Neural cell (in vitro differentiated cells): Measurements from ENCODE around the gene EDIL3. TPM values are rescaled to one million over a fixed set of nuclear protein-coding genes. Genes with fewer than 3 reads are reported as not detected.
"Not testable (repeated sequence)": the region's sequence is repeated elsewhere in the genome, so short reads cannot be mapped to it uniquely, and the experiment has no call there.

Experiments
- H2AFZ ChIP-seq: fragments of 200-600, 300-800 bp; sonication (generic), shearing (Covaris generic); 2 replicates; pipeline ENCODE4 v1.6.0; 2014; ENCODE audit warnings: low read depth, mild to moderate bottlenecking, antibody characterized with exemption, low read length, moderate library complexity
- H3F3A ChIP-seq: fragments of 200-600 bp; shearing (Covaris generic); 2 replicates; pipeline ENCODE4 v1.6.1; 2016; ENCODE audit warnings: mild to moderate bottlenecking, moderate library complexity, mixed read lengths, antibody characterized with exemption, low read length; ENCODE audit not compliant: insufficient read depth, poor library complexity, severe bottlenecking
- H3K27ac ChIP-seq: fragments of 200-600, 300-800 bp; sonication (generic), shearing (Covaris generic); 2 replicates; pipeline ENCODE4 v1.5.1; 2014; ENCODE audit warnings: mild to moderate bottlenecking, low read length, moderate library complexity
- H3K27me3 ChIP-seq: fragments of 300-800, 200-600 bp; sonication (generic), shearing (Covaris generic); 2 replicates; pipeline ENCODE4 v1.6.0; 2014; ENCODE audit warnings: mild to moderate bottlenecking, low read depth, low read length, moderate library complexity; ENCODE audit not compliant: insufficient read depth
- H3K36me3 ChIP-seq: fragments of 300-800, 200-600 bp; sonication (generic), shearing (Covaris generic); 2 replicates; pipeline ENCODE4 v1.5.1; 2014; ENCODE audit warnings: mild to moderate bottlenecking, antibody characterized with exemption, low read length, moderate library complexity; ENCODE audit not compliant: insufficient read depth
- H3K4me2 ChIP-seq: fragments of 300-800, 200-600 bp; sonication (generic), shearing (Covaris generic); 2 replicates; pipeline ENCODE4 v1.6.0; 2014; ENCODE audit warnings: mild to moderate bottlenecking, low read length
- H3K4me3 ChIP-seq: fragments of 300-800, 200-600 bp; sonication (generic), shearing (Covaris generic); 2 replicates; pipeline ENCODE4 v1.5.1; 2014; ENCODE audit warnings: mild to moderate bottlenecking, low read length, moderate library complexity
- H3K79me2 ChIP-seq: fragments of 200-600 bp; shearing (Covaris generic); replicated peaks from 2 replicates; pipeline ENCODE4 v1.6.0; 2014; ENCODE audit warnings: mild to moderate bottlenecking, low read length, moderate library complexity; ENCODE audit not compliant: insufficient read depth
- H3K9ac ChIP-seq: fragments of 300-800, 200-600 bp; sonication (generic), shearing (Covaris generic); 2 replicates; pipeline ENCODE4 v1.6.1; 2016; ENCODE audit warnings: mild to moderate bottlenecking, low read length, mixed read lengths
- H3K9me2 ChIP-seq: fragments of 200-600 bp; shearing (Covaris generic); 2 replicates; pipeline ENCODE4 v1.6.1; 2016; ENCODE audit warnings: mild to moderate bottlenecking, low read length, mixed read lengths; ENCODE audit not compliant: insufficient read depth
- H3K9me3 ChIP-seq: fragments of 200-600, 300-800 bp; sonication (generic), shearing (Covaris generic); 2 replicates; pipeline ENCODE4 v1.6.1; 2016; ENCODE audit warnings: mild to moderate bottlenecking, mixed run types, low read length, moderate library complexity, mixed read lengths
- H4K20me1 ChIP-seq: fragments of 200-600 bp; shearing (Covaris generic); 2 replicates; pipeline ENCODE4 v1.6.1; 2016; ENCODE audit warnings: mild to moderate bottlenecking, mixed run types; ENCODE audit not compliant: insufficient read depth
- CTCF ChIP-seq: fragments of 450-650 bp; IDR thresholded peaks from 2 replicates; pipeline ENCODE4 v1.5.1; 2014; ENCODE audit warnings: antibody characterized with exemption, mild to moderate bottlenecking, moderate library complexity; ENCODE audit not compliant: poor library complexity, severe bottlenecking
- EP300 ChIP-seq: fragments of 450-650 bp; conservative IDR thresholded peaks from 2 replicates; pipeline ENCODE4 v1.6.1; 2014; ENCODE audit warnings: antibody characterized with exemption, mild to moderate bottlenecking, moderate library complexity; ENCODE audit not compliant: poor library complexity, severe bottlenecking
- EZH2 ChIP-seq: fragments of 200-600, 300-800 bp; shearing (Covaris generic), sonication (generic); IDR thresholded peaks from 2 replicates; pipeline ENCODE4 v1.6.1; 2014; ENCODE audit warnings: antibody characterized with exemption, low read length, borderline replicate concordance, mild to moderate bottlenecking; ENCODE audit not compliant: insufficient read depth, poor library complexity, severe bottlenecking
- MXI1 ChIP-seq: fragments of 450-650 bp; conservative IDR thresholded peaks from 2 replicates; pipeline ENCODE4 v1.6.1; 2014; ENCODE audit warnings: antibody characterized with exemption, mild to moderate bottlenecking; ENCODE audit not compliant: poor library complexity, severe bottlenecking
- POLR2AphosphoS5 ChIP-seq: IDR thresholded peaks from 2 replicates; pipeline ENCODE4 v1.6.1; 2012
- RAD21 ChIP-seq: fragments of 450-650 bp; conservative IDR thresholded peaks from 2 replicates; pipeline ENCODE4 v1.6.1; 2014; ENCODE audit warnings: antibody characterized with exemption, mild to moderate bottlenecking, moderate library complexity
- REST ChIP-seq: IDR thresholded peaks from 2 replicates; pipeline ENCODE4 v1.6.1; 2012; ENCODE audit warnings: borderline replicate concordance
- SMC3 ChIP-seq: fragments of 450-650 bp; conservative IDR thresholded peaks from 2 replicates; pipeline ENCODE4 v1.6.1; 2014; ENCODE audit warnings: antibody characterized with exemption, mild to moderate bottlenecking, moderate library complexity; ENCODE audit not compliant: poor library complexity
- TAF1 ChIP-seq: IDR thresholded peaks from 2 replicates; pipeline ENCODE4 v1.6.1; 2012; ENCODE audit warnings: low read depth
- polyA plus RNA-seq: library from polyadenylated mRNA; depleted of rRNA; stranded (reverse); fragments of >200 nt; gene quantifications from 2 replicates; pipeline ENCODE4 v1.2.3, GENCODE V29; 2014

Gene EDIL3
- polyA plus RNA-seq, 1 donor from 2014 or later, result 6.1 TPM

GRCh38 chr5:84312280-84312679 lies 72.4 kb downstream of the EDIL3 start:
- H3K9ac ChIP-seq, H3F3A ChIP-seq, H3K9me3 ChIP-seq, H2AFZ ChIP-seq, H3K36me3 ChIP-seq, H3K9me2 ChIP-seq, H3K4me3 ChIP-seq, H4K20me1 ChIP-seq, H3K79me2 ChIP-seq, H3K27ac ChIP-seq, H3K4me2 ChIP-seq, H3K27me3 ChIP-seq: not testable (repeated sequence)

DNA sequence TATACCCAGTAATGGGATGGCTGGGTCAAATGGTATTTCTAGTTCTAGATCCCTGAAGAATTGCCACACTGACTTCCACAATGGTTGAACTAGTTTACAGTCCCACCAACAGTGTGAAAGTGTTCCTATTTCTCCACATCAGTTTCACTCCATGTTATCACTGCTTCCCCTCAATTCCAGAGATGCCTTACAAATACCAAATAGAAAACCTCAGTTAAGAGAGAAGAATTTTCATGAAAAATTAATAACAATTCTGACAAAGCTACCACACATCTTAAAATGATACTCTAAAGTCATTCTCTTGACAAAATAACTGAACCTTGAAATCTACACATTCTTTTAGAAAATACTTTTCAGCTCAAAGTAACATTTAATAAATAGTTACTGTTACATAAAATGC lies 74.8 kb downstream of the EDIL3 start:
- not testable (repeated sequence) for H3K36me3 ChIP-seq, H3K4me3 ChIP-seq, H3K79me2 ChIP-seq, H3K9ac ChIP-seq, H3K9me2 ChIP-seq, H2AFZ ChIP-seq, H4K20me1 ChIP-seq, H3F3A ChIP-seq, H3K27ac ChIP-seq, H3K4me2 ChIP-seq, H3K27me3 ChIP-seq, H3K9me3 ChIP-seq

GRCh38 chr5:84306601-84307000 lies 78.1 kb downstream of the EDIL3 start:
- Histone ChIP-seq H3K36me3 (no peaks in the 10 kb centered on the region), H2AFZ (no peak overlapping the region), H3F3A (no peaks in the 10 kb centered on the region), H3K79me2 (no peaks in the 10 kb centered on the region), H3K27ac (no peak overlapping the region), H3K4me3 (no peak overlapping the region), H4K20me1 (no peaks in the 10 kb centered on the region), H3K4me2 (no peak overlapping the region), H3K27me3 (no peaks in the 10 kb centered on the region), H3K9ac (no peak overlapping the region), H3K9me2 (no peaks in the 10 kb centered on the region), H3K9me3 (no peaks in the 10 kb centered on the region)
- TF ChIP-seq POLR2AphosphoS5 (no peak), TAF1 (no peak), MXI1 (no peak), CTCF (no peak), SMC3 (no peak), EZH2 (no peak), REST (no peak), EP300 (no peak), RAD21 (no peak)
